Right lobe of liver (tissue), 6 donors: ENCODE measurements around the gene GRM2. TPM values are rescaled to one million over a fixed set of nuclear protein-coding genes. Genes with fewer than 3 reads are reported as not detected.
"Not testable (repeated sequence)": the region's sequence is repeated elsewhere in the genome, so short reads cannot be mapped to it uniquely, and the experiment has no call there.

Source experiments
- ATAC-seq, 4 donors: fragments of 200-7000 bp; cut with Tn5 transposase; one replicate each; pipeline ENCODE4 v1.9.1; 2020; ENCODE audit warnings: mild to moderate bottlenecking in 4 of 4, moderate library complexity in 4 of 4
- DNase-seq, 3 donors: peaks; one replicate each; pipeline ENCODE4 v3.0.0-alpha.2; 2020
- H3K27ac ChIP-seq, 3 donors: fragments of 200-600 bp; one replicate each; pipeline ENCODE4 v1.8.0; 2022
- H3K27me3 ChIP-seq, 2 donors: fragments of 200-600 bp; one replicate each; pipeline ENCODE4 v1.8.0; 2022
- H3K36me3 ChIP-seq, 4 donors: fragments of 200-600 bp; sonication (generic) in 1 of 4; one replicate each; pipeline versions ENCODE4 v1.5.1 to v1.8.0; 2017 to 2022; ENCODE audit warnings: control low read depth in 1 of 4
- H3K4me1 ChIP-seq, 4 donors: fragments of 200-600 bp; sonication (generic) in 1 of 4; one replicate each; pipeline versions ENCODE4 v1.5.1 to v1.8.0; 2017 to 2022; ENCODE audit warnings: control low read depth in 1 of 4
- H3K4me3 ChIP-seq, 3 donors: fragments of 200-600 bp; one replicate each; pipeline ENCODE4 v1.8.0; 2022
- H3K9me3 ChIP-seq, 4 donors: fragments of 200-600 bp; sonication (generic) in 1 of 4; one replicate each; pipeline versions ENCODE4 v1.5.1 to v1.8.0; 2017 to 2022; ENCODE audit warnings: control low read depth in 1 of 4
- CTCF ChIP-seq, 4 donors: fragments of 200-600 bp in 3 of 4; fragments of 450-650 bp in 1 of 4; IDR thresholded peaks; one replicate each; pipeline versions ENCODE4 v1.5.1 to v1.8.0; 2016 to 2022; ENCODE audit warnings: antibody characterized with exemption in 4 of 4, mild to moderate bottlenecking in 2 of 4
- POLR2A ChIP-seq: fragments of 450-650 bp; IDR thresholded peaks from one replicate; pipeline ENCODE4 v1.6.1; 2017; ENCODE audit warnings: antibody characterized with exemption, mild to moderate bottlenecking
- WGBS: methylation state at CpG from one replicate; pipeline ENCODE4 v1.1.6; 2018; ENCODE audit warnings: low coverage, low lambda C conversion rate; ENCODE audit not compliant: insufficient coverage; ENCODE audit errors: missing lambda C conversion rate; 5-methylcytosine and 5-hydroxymethylcytosine counted together
- intact Hi-C, 2 donors: fragments of 100-400 bp; cut with DNase I; formaldehyde crosslinking; loops; one replicate each; pipeline versions ENCODE4 v1.11.2 to v1.14.1; 2022
- total RNA-seq, 6 experiments: library from RNA; depleted of rRNA in 2 of 6; stranded (reverse); fragments of >200 nt in 2 of 6; fragmentation: NEBNext Ultra II Directional in 3 of 6; extraction: Animal tissue kit (Norgen Biotek cat#: 25700) in 3 of 6; gene quantifications; one replicate each; pipeline versions ENCODE4 v1.1.0 to v1.2.4, GENCODE V29; 2016 to 2023
- donor health status: DM: no; HTN: yes; CAD: no.
- donor health status: DM: no; HTN: no; CAD: no.
- donor health status: DM: no; HTN: no; CAD: no.
- donor health status: DM: no; HTN: yes; CAD: no.
- donor health status: DM: no; HTN: yes; CAD: no.

The GRM2 gene
- total RNA-seq, 6 experiments from 2014 or later = 1.2 TPM; not detected in 5

- H3K9me3 ChIP-seq = no peaks in the 10 kb centered on the region
- no peaks in the 10 kb centered on the region for H3K4me1 ChIP-seq
- no peak overlapping the region for H3K4me3 ChIP-seq
- no peak for TF ChIP-seq POLR2A
- no peak for TF ChIP-seq CTCF (IDR thresholded peaks at IDR 0.05)
- intact Hi-C loops = no loop called here
- no peaks in the 10 kb centered on the region for H3K36me3 ChIP-seq
- 39% methylated on average over 4 of the region's 4 CpGs for WGBS
- ATAC-seq = no peak
- no peak for DNase-seq
- no peaks in the 10 kb centered on the region for H3K27me3 ChIP-seq
- H3K27ac ChIP-seq = no peak overlapping the region
Observed at GRCh38 chr3:51739110-51739509, 32.2 kb downstream of the GRM2 start.

GRCh38 chr3:51742320-51742719, 35.5 kb downstream of the GRM2 start:
- H3K36me3 ChIP-seq, intact Hi-C loops, H3K4me3 ChIP-seq, DNase-seq, H3K27ac ChIP-seq, H3K4me1 ChIP-seq, H3K27me3 ChIP-seq, ATAC-seq, H3K9me3 ChIP-seq: not testable (repeated sequence)
- 62% methylated on average over 2 of the region's 3 CpGs for WGBS

- H3K27ac ChIP-seq, intact Hi-C loops, H3K9me3 ChIP-seq, H3K4me1 ChIP-seq, H3K4me3 ChIP-seq, H3K27me3 ChIP-seq, ATAC-seq, H3K36me3 ChIP-seq, DNase-seq: not testable (repeated sequence)
- WGBS = 28% methylated on average over 4 of the region's 4 CpGs
Observed at GRCh38 chr3:51742978-51743377, 36.1 kb downstream of the GRM2 start.

- no peak for ATAC-seq
- Histone ChIP-seq H3K9me3 (no peaks in the 10 kb centered on the region), H3K36me3 (no peaks in the 10 kb centered on the region), H3K27me3 (no peaks in the 10 kb centered on the region), H3K4me3 (no peak overlapping the region), H3K4me1 (no peaks in the 10 kb centered on the region), H3K27ac (no peak overlapping the region)
- no peak for DNase-seq
- intact Hi-C loops = no loop called here
- TF ChIP-seq CTCF (IDR thresholded peaks at IDR 0.05) = no peak
- TF ChIP-seq POLR2A = no peak
Observed at GRCh38 chr3:51747840-51748239, 41.0 kb downstream of the GRM2 start.

- intact Hi-C loops = no loop called here
- H3K9me3 ChIP-seq = no peaks in the 10 kb centered on the region
- no peaks in the 10 kb centered on the region for H3K36me3 ChIP-seq
- DNase-seq (no peak), ATAC-seq (no peak)
- H3K27me3 ChIP-seq = no peaks in the 10 kb centered on the region
- no peak overlapping the region for H3K27ac ChIP-seq
- no peak overlapping the region for H3K4me3 ChIP-seq
- 37% methylated on average over 1 of the region's 1 CpG for WGBS
- no peaks in the 10 kb centered on the region for H3K4me1 ChIP-seq
- TF ChIP-seq POLR2A = no peak
- TF ChIP-seq CTCF (IDR thresholded peaks at IDR 0.05) = no peak
Observed at GRCh38 chr3:51748327-51748726, 41.5 kb downstream of the GRM2 start.

- Histone ChIP-seq H3K4me1 (no peaks in the 10 kb centered on the region), H3K9me3 (no peaks in the 10 kb centered on the region), H3K27ac (no peak overlapping the region), H3K4me3 (no peak overlapping the region), H3K27me3 (no peaks in the 10 kb centered on the region), H3K36me3 (no peaks in the 10 kb centered on the region)
- intact Hi-C loops = no loop called here
- no peak for ATAC-seq
- WGBS = 86% methylated on average over 1 of the region's 1 CpG
- no peak for TF ChIP-seq CTCF (IDR thresholded peaks at IDR 0.05)
- no peak for TF ChIP-seq POLR2A
- DNase-seq = no peak
Observed at GRCh38 chr3:51750878-51751277, 44.0 kb downstream of the GRM2 start.
